Duodenal mucosa (tissue), 2 donors: Measurements from ENCODE around the gene EIF4G3.
"Not testable (repeated sequence)": the region's sequence is repeated elsewhere in the genome, so short reads cannot be mapped to it uniquely, and the experiment has no call there.

Experiments used
- H3K27ac ChIP-seq: one replicate; pipeline ENCODE4 v1.7.0; 2013; ENCODE audit warnings: low read depth, low read length
- H3K27me3 ChIP-seq, 2 donors: one replicate each; pipeline ENCODE4 v1.7.0; 2013; ENCODE audit warnings: low read length in 2 of 2, control low read depth in 1 of 2; ENCODE audit not compliant: insufficient read depth in 2 of 2, control insufficient read depth in 1 of 2
- H3K36me3 ChIP-seq, 2 donors: one replicate each; pipeline ENCODE4 v1.7.0; 2013; ENCODE audit warnings: low read length in 2 of 2, control low read depth in 1 of 2; ENCODE audit not compliant: insufficient read depth in 2 of 2, control insufficient read depth in 1 of 2
- H3K4me1 ChIP-seq, 2 donors: one replicate each; pipeline ENCODE4 v1.7.0; 2013; ENCODE audit warnings: low read length in 2 of 2, control low read depth in 1 of 2; ENCODE audit not compliant: insufficient read depth in 2 of 2, control insufficient read depth in 1 of 2
- H3K4me3 ChIP-seq, 2 donors: one replicate each; pipeline ENCODE4 v1.7.0; 2013; ENCODE audit warnings: low read length in 2 of 2, low read depth in 1 of 2
- H3K9ac ChIP-seq, 2 donors: one replicate each; pipeline ENCODE4 v1.7.0; 2013; ENCODE audit warnings: low read length in 2 of 2, low read depth in 1 of 2
- H3K9me3 ChIP-seq, 2 donors: one replicate each; pipeline ENCODE4 v1.7.0; 2013; ENCODE audit warnings: low read length in 2 of 2, control low read depth in 1 of 2; ENCODE audit not compliant: control insufficient read depth in 1 of 2

EIF4G3 gene

GRCh38 chr1:20875198-20875973 is 301.3 kb downstream of the EIF4G3 start:
- Histone ChIP-seq H3K27me3 (no peaks in the 10 kb centered on the region), H3K9me3 (no peaks in the 10 kb centered on the region), H3K36me3 (peaks cover 0 to 11% of the 10 kb centered on the region in 2 donors), H3K4me3 (no peak overlapping the region), H3K4me1 (peaks cover 0 to 3% of the 10 kb centered on the region in 2 donors), H3K27ac (no peak overlapping the region), H3K9ac (no peak overlapping the region)

GRCh38 chr1:20873311-20873710 is 303.4 kb downstream of the EIF4G3 start:
- peaks cover 0 to 3% of the 10 kb centered on the region in 2 donors for H3K4me1 ChIP-seq
- no peak overlapping the region for H3K9ac ChIP-seq
- no peak overlapping the region for H3K4me3 ChIP-seq
- H3K27me3 ChIP-seq: no peaks in the 10 kb centered on the region
- peaks cover 0 to 4% of the 10 kb centered on the region in 2 donors for H3K36me3 ChIP-seq
- no peaks in the 10 kb centered on the region for H3K9me3 ChIP-seq
- H3K27ac ChIP-seq: no peak overlapping the region

GRCh38 chr1:20871419-20871818 is 305.3 kb downstream of the EIF4G3 start:
- Histone ChIP-seq H3K4me1 (peaks cover 0 to 3% of the 10 kb centered on the region in 2 donors), H3K9ac (no peak overlapping the region), H3K27ac (no peak overlapping the region), H3K27me3 (no peaks in the 10 kb centered on the region), H3K4me3 (no peak overlapping the region), H3K36me3 (no peaks in the 10 kb centered on the region), H3K9me3 (no peaks in the 10 kb centered on the region)

- Histone ChIP-seq H3K27ac (no peak overlapping the region), H3K27me3 (no peaks in the 10 kb centered on the region), H3K4me3 (no peak overlapping the region), H3K9me3 (no peaks in the 10 kb centered on the region), H3K36me3 (no peaks in the 10 kb centered on the region), H3K9ac (no peak overlapping the region), H3K4me1 (peaks cover 0 to under 1% of the 10 kb centered on the region in 2 donors)
These were observed 306.0 kb downstream of the EIF4G3 start for GRCh38 chr1:20870718-20871117.

- H3K27me3 ChIP-seq: no peaks in the 10 kb centered on the region
- peaks cover 7 to 17% of the 10 kb centered on the region in 2 donors for H3K36me3 ChIP-seq
- no peak overlapping the region for H3K9ac ChIP-seq
- no peak overlapping the region for H3K4me3 ChIP-seq
- no peak overlapping the region for H3K27ac ChIP-seq
- H3K9me3 ChIP-seq: no peaks in the 10 kb centered on the region
- no peaks in the 10 kb centered on the region for H3K4me1 ChIP-seq
These were observed 308.4 kb downstream of the EIF4G3 start for GRCh38 chr1:20868263-20868662.

- Histone ChIP-seq H3K9me3 (no peaks in the 10 kb centered on the region), H3K27me3 (no peaks in the 10 kb centered on the region), H3K36me3 (peaks cover 10 to 17% of the 10 kb centered on the region in 2 donors), H3K4me1 (no peaks in the 10 kb centered on the region), H3K9ac (no peak overlapping the region), H3K4me3 (no peak overlapping the region), H3K27ac (no peak overlapping the region)
These were observed 308.9 kb downstream of the EIF4G3 start for GRCh38 chr1:20867847-20868246.

- H3K9me3 ChIP-seq: no peaks in the 10 kb centered on the region
- no peaks in the 10 kb centered on the region for H3K4me1 ChIP-seq
- H3K9ac ChIP-seq: no peak overlapping the region
- H3K36me3 ChIP-seq: peaks cover 10 to 17% of the 10 kb centered on the region in 2 donors
- H3K27me3 ChIP-seq: no peaks in the 10 kb centered on the region
- no peak overlapping the region for H3K27ac ChIP-seq
- no peak overlapping the region for H3K4me3 ChIP-seq
These were observed 309.6 kb downstream of the EIF4G3 start for GRCh38 chr1:20867062-20867461.

GRCh38 chr1:20865001-20865400 is 311.7 kb downstream of the EIF4G3 start:
- Histone ChIP-seq H3K4me3 (no peak overlapping the region), H3K27ac (no peak overlapping the region), H3K9ac (no peak overlapping the region), H3K36me3 (peaks cover 13 to 36% of the 10 kb centered on the region in 2 donors), H3K4me1 (no peaks in the 10 kb centered on the region), H3K27me3 (no peaks in the 10 kb centered on the region), H3K9me3 (no peaks in the 10 kb centered on the region)

- Histone ChIP-seq H3K27ac (no peak overlapping the region), H3K4me3 (no peak overlapping the region), H3K36me3 (peaks cover 26 to 49% of the 10 kb centered on the region in 2 donors), H3K9me3 (no peaks in the 10 kb centered on the region), H3K27me3 (no peaks in the 10 kb centered on the region), H3K4me1 (no peaks in the 10 kb centered on the region), H3K9ac (no peak overlapping the region)
These were observed 322.2 kb downstream of the EIF4G3 start for GRCh38 chr1:20854529-20854928.

- not testable (repeated sequence) for H3K4me3 ChIP-seq, H3K9ac ChIP-seq, H3K27me3 ChIP-seq, H3K4me1 ChIP-seq, H3K27ac ChIP-seq, H3K9me3 ChIP-seq
- peaks cover 25 to 51% of the 10 kb centered on the region in 2 donors for H3K36me3 ChIP-seq
These were observed 324.9 kb downstream of the EIF4G3 start for GRCh38 chr1:20851791-20852190.
